Inflammatory macrophage (primary cell): ENCODE results near the gene PLXNA3.
A peak's percentile ranks its signal among the peaks of the same experiment; 100 is the strongest.

Experiments used
- DNase-seq, 2 donors: peaks; one replicate each; pipeline ENCODE4 v3.0.0-alpha.2; 2020 to 2022
- total RNA-seq, 18 experiments: gene quantifications; one replicate each; lab custom pipeline; 2026; ENCODE audit warnings: mixed read lengths in 6 of 18, inconsistent platforms in 2 of 18; lab: John Stamatoyannopoulos, UW

The PLXNA3 gene
- total RNA-seq: 16.9 to 116 (median 39.4) reads per million in 18 experiments

DNA sequence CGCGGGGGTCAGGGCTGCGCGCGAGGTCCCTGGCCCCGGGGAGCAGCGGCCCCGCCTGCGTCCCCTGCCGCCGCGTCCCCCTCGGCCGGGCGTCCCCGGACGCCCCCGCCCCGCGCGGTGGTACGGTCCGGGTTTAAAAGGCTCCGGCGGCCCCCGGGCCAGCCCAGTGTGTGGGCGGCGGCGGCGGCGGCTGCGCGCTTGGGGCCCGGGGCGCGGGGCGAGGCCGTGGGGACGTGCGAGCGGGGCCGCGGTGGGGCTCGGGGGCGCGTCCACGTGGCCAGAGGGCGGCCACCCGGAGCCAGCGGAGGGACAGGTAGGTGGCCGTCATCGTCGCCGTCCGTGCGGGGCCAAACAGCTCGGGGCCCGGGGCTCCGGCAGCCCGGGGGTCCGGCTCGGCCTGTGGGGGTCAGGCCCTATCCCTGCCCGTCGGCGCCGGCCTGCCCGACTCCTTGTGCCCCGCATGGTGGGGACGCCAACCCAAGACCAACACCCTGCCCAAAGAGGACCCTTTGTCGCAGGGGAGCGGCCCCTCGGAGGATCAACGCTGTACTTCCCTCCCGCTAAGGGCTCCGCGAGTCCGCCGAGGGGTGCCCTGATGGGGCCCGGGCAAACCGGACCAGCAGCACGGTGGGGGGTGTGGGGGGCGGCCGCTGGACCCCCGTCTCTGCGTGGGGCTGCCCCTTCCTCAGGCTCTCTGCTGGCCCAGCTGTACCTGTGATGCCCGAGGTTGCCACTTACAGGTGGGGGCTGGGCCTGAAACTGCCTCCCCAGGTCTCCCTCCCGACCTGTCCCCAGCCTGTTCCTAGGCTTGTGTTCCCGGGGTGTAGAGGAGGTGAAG is at the start of gene PLXNA3:
PLXNA3 (plus strand) TSS at position 166 of the 838 bp plus-strand sequence. CDS start 1,903 bp downstream, outside the sequence.
- DNase-seq: peak; percentile 29 to 36

GRCh38 chrX:154408659-154409221 is 49.3 kb upstream of the PLXNA3 start:
- DNase-seq: no peak

- DNase-seq: peak; percentile 88 to 92
Measured at GRCh38 chrX:154409222-154409871, 48.7 kb upstream of the PLXNA3 start, which contains the start of gene DNASE1L1. TSS of gene DNASE1L1 (minus strand) at chrX:154409254. CDS start at chrX:154405568, 3,686 bp downstream.

- DNase-seq: peak; percentile 25 to 64
Measured at GRCh38 chrX:154411981-154412340, 46.1 kb upstream of the PLXNA3 start.

DNA sequence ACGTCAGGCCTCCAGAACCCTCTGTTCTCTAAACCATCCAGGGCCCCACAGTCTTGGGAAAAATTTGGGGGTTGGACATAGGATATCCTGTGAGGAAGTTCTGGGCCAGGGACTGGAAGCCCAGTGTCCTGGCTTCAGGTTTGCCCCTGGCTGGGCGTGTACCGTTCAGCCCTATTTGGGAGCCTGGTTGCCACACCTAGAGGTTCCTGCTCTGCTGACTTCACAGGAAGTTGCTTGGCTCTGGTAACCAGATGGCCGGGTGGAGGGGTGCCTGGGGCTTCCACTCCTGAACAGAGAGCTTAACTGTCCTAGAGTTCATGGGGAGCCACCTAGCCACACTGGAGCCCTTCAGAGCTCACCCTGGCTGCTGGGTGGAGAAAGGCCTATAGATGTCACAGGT is 45.6 kb upstream of the PLXNA3 start:
- peak; percentile 38 to 45 for DNase-seq

- no peak for DNase-seq
Measured at GRCh38 chrX:154413142-154413541, 44.9 kb upstream of the PLXNA3 start.

DNA sequence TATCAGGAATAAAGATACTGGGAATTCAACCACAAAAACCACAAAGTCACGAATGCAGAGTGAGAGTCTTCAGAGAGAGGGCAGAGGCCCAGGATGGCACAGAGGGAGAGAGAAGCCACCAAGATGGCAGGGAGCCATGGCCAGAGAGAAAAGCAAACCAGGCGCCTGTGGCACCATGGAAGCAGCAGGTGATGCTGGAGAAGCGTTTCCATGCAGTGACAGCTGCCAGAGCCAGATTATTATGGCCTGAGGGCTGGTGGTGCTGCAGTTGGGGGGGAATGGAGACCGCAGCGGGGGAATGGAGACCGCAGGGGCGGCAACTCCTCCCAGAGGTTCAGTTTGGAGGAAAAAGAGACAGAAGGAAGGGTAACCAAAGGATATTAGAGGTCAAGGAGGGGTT is 40.9 kb upstream of the PLXNA3 start:
- DNase-seq: no peak

DNA sequence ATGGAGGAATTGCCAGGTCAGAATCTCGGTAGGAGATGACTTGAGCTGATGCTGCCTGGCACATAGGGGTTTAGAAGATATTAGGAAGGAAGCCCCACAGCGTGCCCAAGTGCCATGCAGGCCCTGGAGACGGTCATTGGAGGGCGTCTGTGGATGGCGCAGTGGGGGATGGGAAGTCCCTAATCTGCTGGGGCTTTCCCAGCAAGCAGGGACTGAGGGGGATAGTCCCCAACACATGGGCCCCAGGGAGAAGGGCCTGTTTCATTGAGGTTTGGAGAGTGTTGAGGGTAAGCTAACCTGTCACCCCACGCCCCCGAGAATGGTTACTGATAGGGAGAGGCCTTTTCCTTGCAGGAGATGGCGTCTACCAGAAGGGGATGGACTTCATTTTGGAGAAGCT is 38.9 kb upstream of the PLXNA3 start:
- DNase-seq: no peak

DNA sequence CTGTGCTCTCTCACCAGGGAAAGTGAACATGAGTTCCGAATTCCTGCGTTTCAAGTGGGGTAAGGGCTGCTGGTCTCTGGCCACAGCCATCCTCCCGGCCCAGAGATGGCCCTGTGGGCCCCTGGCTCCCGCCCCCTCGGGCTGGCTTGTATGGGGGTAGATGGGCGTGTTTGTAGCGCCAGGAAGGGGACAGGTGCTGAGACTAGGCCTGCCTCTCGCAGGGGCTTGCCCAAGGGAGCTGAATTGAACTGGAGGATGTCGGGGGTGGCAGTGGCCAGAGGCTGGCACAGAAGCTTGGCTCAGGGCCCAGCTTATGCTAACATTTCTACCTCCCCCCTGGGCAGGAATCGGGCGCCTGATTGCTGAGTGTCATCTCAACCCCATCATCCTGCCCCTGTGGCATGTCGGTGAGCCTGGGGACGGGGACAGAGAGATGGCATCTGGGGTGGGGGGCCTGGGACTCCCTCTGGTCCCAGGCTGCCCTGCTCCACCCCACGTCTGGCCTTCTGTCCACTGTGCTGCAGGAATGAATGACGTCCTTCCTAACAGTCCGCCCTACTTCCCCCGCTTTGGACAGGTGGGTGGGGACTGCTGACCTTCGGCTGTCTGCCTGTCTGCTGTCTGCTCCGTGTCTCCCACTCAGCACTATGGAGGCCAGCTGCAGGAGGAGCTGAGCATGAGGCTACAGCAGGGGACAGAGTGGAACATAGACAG is 38.2 kb upstream of the PLXNA3 start:
- no peak for DNase-seq

DNA sequence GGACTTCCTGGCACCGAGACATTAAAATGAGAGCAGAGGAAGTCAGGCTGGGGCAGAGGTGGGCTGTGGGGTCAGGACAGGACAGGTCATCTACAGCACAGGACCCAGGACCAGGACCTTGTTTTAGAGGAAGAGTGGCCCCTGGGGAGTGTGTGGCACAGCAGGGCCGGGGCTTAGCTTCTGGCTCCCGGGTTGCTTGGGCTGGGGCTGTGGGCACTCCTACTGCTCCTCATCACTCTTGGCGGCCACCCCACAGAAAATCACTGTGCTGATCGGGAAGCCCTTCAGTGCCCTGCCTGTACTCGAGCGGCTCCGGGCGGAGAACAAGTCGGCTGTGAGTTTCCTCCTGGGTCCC is 37.7 kb upstream of the PLXNA3 start:
- no peak for DNase-seq

DNA sequence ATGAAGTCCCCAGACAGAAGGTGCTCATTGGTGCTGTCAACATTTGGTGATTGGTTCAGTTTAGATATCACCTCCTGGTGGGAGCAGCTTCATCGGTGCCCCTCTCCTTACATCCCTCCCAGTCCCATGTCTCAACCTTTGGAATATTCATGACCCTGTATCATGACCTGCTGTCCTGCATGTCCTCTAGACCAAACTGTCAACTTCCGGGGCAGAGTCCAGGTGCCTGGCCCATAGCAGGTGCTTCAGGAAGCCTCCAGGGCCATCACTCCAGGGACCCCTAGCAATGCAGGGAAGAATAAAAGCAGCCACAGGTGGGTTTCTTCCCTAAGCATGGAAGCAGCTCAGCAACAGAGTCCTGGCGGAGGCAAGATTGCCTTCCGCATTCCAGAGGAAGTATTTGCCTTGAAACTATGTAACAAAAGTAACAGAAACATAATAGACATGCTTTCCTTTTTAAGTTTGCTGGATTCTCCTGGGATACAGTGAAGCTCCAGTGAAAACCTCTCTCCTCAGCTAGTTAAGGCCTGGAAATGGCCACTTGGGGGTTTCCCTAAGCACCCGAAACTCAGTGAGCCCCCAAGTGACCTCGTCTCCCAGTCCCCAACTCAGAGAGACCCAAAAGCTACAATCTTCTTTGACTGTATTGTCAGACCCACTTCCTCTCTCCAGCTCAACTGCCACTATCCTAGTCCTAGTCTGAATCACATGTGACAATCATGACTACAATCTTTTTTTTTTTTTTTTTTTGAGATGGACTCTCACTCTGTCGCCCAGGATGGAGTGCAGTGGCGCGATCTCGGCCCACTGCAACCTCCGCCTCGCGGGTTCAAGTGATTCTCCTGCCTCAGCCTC is 30.9 kb upstream of the PLXNA3 start:
- peak; percentile 34 to 50 for DNase-seq

- DNase-seq: peak; percentile 92 to 95
Measured at GRCh38 chrX:154428176-154429171, 29.6 kb upstream of the PLXNA3 start, which contains the start of gene ATP6AP1. TSS of gene ATP6AP1 (plus strand) at chrX:154428677. CDS start at chrX:154428693, 16 bp downstream.

DNA sequence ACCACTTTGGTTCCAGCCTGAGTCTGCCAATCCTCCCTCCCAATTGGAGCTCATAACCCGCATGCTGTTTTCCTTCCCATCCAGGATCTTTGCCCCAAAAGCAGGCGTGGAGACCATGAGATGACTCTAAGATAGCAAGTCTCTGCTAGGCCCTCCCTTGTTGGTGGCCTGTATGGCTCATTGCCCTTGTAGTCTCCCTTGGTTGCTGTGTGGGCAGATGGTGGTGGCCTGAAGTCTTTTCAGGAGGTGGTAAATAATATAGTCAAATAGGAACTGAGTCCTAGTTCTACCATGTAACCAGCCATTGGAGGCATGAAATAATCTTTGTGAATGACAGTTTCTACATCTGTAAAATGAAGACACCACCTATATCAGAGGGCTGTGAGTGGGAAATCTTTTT is 28.4 kb upstream of the PLXNA3 start:
- peak; percentile 38 to 57 for DNase-seq

DNA sequence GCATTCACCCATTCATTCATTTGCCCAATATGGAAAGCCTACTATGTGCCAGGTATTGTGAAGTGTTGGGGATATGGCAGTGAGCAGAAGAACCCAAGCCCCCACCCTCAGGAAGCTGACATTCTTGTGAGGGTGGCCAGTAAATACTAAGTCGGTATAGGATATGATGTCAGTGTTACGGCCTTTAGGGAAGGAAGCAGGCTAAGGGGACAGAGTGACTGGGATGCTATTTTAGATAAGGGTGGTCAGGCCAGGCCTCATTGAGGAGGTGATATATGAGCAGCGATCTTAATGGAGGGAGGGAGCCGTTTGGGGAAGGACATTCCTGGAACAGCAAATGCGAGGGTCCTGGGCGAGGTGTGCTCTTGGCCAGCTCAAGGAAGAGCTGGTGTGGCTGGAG is 27.6 kb upstream of the PLXNA3 start:
- DNase-seq: peak in 1 of 2 donors; percentile 47

DNA sequence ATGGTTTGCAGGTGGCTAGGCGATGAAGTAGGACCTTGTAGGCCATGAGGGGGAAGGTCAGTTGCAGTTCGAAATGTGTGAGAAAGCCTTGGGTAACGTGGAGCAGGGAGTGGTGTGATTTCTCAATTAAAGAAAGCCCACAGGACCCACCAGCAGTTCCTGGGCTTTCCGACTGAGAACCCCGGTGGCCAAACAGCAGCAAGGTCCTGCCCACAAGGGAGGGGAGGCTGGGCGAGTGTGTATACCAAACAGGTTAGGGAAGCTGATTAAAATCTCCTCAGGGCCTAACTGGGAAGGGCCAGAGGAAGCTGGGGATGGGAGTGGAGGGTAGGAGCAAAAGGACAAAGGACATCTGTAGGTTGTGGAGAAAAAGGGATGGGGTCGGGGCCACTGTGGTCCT is 27.2 kb upstream of the PLXNA3 start:
- DNase-seq: peak; percentile 70 to 84

GRCh38 chrX:154431341-154431740 is 26.7 kb upstream of the PLXNA3 start:
- peak; percentile 80 to 90 for DNase-seq

- DNase-seq: no peak
Measured at GRCh38 chrX:154432210-154432609, 25.9 kb upstream of the PLXNA3 start.

DNA sequence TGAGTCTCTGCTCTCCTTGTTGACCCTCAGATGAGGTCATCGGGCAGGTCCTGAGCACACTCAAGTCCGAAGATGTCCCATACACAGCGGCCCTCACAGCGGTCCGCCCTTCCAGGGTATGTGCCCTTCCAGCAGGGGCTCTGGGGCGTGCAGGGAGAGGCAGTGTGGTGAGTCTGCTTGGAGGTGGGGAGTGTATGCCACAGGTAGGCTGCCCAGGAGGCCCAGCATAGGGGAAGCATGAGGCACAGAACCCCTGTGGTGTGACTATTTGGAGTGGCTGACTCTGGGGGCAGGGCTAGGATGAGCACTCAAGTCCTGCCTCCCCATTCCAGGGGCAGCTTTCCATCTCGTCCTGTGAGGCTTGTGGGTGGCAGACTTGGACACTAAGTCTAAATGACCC is 24.5 kb upstream of the PLXNA3 start:
- DNase-seq: no peak

- DNase-seq: no peak
Measured at GRCh38 chrX:154434394-154435168, 23.5 kb upstream of the PLXNA3 start.
